HG03095 (cell line): ENCODE measurements around the gene TYR.
"Not testable (repeated sequence)": the region's sequence is repeated elsewhere in the genome, so short reads cannot be mapped to it uniquely, and the experiment has no call there.

ENCODE experiments used
- ATAC-seq: cut with Tn5 transposase; IDR thresholded peaks from one replicate; pipeline ENCODE4 v1.9.1; 2021; ENCODE audit warnings: moderate library complexity; ENCODE audit not compliant: unreplicated experiment

The TYR gene

GRCh38 chr11:89342880-89343572, 165.4 kb downstream of the TYR start:
- ATAC-seq: not testable (repeated sequence)
